Measurements from ENCODE around the gene SLITRK1. TPM values are rescaled to one million over a fixed set of nuclear protein-coding genes. Genes with fewer than 3 reads are reported as not detected.
A peak's percentile ranks its signal among the peaks of the same experiment; 100 is the strongest.

Gene SLITRK1
- total RNA-seq, 1 donor from 2014 or later, result not detected

GRCh38 chr13:83882606-83882959, 309 bp upstream of the SLITRK1 start:
- no peak overlapping the region for H3K4me3 ChIP-seq (ENCODE audit: low read depth, low read length)
- no peaks in the 10 kb centered on the region for H3K36me3 ChIP-seq (ENCODE audit: control insufficient read depth, insufficient read depth, low read length)
- no peak for TF ChIP-seq CTCF (IDR thresholded peaks at IDR 0.05; ENCODE audit: insufficient read depth, low read length, poor library complexity, severe bottlenecking)
- peaks cover 43% of the 10 kb centered on the region for H3K27me3 ChIP-seq (ENCODE audit: control insufficient read depth, insufficient read depth, low read length)
- no peak for DNase-seq (ENCODE audit: low read depth)

- H3K27me3 ChIP-seq (ENCODE audit: control insufficient read depth, insufficient read depth, low read length), result peaks cover 44% of the 10 kb centered on the region
- DNase-seq (ENCODE audit: low read depth), result no peak
- no peaks in the 10 kb centered on the region for H3K36me3 ChIP-seq (ENCODE audit: control insufficient read depth, insufficient read depth, low read length)
- no peak overlapping the region for H3K4me3 ChIP-seq (ENCODE audit: low read depth, low read length)
- no peak for TF ChIP-seq CTCF (IDR thresholded peaks at IDR 0.05; ENCODE audit: insufficient read depth, low read length, poor library complexity, severe bottlenecking)
Observed at GRCh38 chr13:83881140-83881684, 1.1 kb downstream of the SLITRK1 start.

- DNase-seq (ENCODE audit: low read depth), result no peak
- no peak for TF ChIP-seq CTCF (IDR thresholded peaks at IDR 0.05; ENCODE audit: insufficient read depth, low read length, poor library complexity, severe bottlenecking)
- H3K36me3 ChIP-seq (ENCODE audit: control insufficient read depth, insufficient read depth, low read length), result no peaks in the 10 kb centered on the region
- H3K4me3 ChIP-seq (ENCODE audit: low read depth, low read length), result no peak overlapping the region
- peaks cover 44% of the 10 kb centered on the region for H3K27me3 ChIP-seq (ENCODE audit: control insufficient read depth, insufficient read depth, low read length)
Observed at GRCh38 chr13:83880275-83881139, 1.8 kb downstream of the SLITRK1 start.

GRCh38 chr13:83879431-83880171, 2.7 kb downstream of the SLITRK1 start:
- peak overlapping the region; percentile 23 for H3K4me3 ChIP-seq (ENCODE audit: low read depth, low read length)

More at GRCh38 chr13:83879431-83880171, 2.7 kb downstream of the SLITRK1 start:
- H3K36me3 ChIP-seq (ENCODE audit: control insufficient read depth, insufficient read depth, low read length), result no peaks in the 10 kb centered on the region
- peaks cover 44% of the 10 kb centered on the region for H3K27me3 ChIP-seq (ENCODE audit: control insufficient read depth, insufficient read depth, low read length)
- no peak for TF ChIP-seq CTCF (IDR thresholded peaks at IDR 0.05; ENCODE audit: insufficient read depth, low read length, poor library complexity, severe bottlenecking)
- no peak for DNase-seq (ENCODE audit: low read depth)
